ENCODE data around the gene FUT1. TPM values are rescaled to one million over a fixed set of nuclear protein-coding genes. Genes with fewer than 3 reads are reported as not detected.
A peak's percentile ranks its signal among the peaks of the same experiment; 100 is the strongest.
"Not testable (repeated sequence)": the region's sequence is repeated elsewhere in the genome, so short reads cannot be mapped to it uniquely, and the experiment has no call there.

FUT1 gene
- total RNA-seq, 1 donor from 2014 or later: 0.51 TPM

DNA sequence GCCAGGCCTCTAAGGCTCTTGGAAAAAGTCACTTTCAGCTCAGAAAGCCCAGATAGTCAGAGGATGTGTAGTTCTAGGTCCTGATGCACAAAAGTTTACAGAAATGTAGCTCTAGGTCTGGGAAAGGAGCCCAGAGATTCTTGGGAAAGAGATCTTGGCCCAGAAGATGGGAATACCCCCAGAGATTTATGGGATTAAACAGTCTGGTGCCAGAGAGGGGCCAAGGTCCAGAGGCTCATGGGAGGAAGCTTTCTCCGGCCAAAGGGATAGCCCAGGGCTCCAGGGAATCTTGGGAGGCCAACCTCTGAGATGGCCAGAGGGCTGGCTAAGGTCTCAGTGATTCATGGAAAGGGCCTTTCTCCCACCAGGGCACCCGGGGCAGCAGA, 43.2 kb upstream of the FUT1 start:
- peak overlapping the region; percentile 99 for H3K27ac Mint-ChIP-seq (ENCODE audit: unreplicated experiment)
- peak overlapping the region; percentile 95 for H3K4me3 Mint-ChIP-seq
- TF ChIP-seq, protein P1, sequence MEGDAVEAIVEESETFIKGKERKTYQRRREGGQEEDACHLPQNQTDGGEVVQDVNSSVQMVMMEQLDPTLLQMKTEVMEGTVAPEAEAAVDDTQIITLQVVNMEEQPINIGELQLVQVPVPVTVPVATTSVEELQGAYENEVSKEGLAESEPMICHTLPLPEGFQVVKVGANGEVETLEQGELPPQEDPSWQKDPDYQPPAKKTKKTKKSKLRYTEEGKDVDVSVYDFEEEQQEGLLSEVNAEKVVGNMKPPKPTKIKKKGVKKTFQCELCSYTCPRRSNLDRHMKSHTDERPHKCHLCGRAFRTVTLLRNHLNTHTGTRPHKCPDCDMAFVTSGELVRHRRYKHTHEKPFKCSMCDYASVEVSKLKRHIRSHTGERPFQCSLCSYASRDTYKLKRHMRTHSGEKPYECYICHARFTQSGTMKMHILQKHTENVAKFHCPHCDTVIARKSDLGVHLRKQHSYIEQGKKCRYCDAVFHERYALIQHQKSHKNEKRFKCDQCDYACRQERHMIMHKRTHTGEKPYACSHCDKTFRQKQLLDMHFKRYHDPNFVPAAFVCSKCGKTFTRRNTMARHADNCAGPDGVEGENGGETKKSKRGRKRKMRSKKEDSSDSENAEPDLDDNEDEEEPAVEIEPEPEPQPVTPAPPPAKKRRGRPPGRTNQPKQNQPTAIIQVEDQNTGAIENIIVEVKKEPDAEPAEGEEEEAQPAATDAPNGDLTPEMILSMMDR (conservative IDR thresholded peaks at IDR 0.05): no peak
- no peak for DNase-seq (ENCODE audit: low read depth, low spot score)
- peaks cover 24% of the 10 kb centered on the region for H3K4me1 Mint-ChIP-seq
- H3K9me3 Mint-ChIP-seq: no peaks in the 10 kb centered on the region
- no peaks in the 10 kb centered on the region for H3K27me3 Mint-ChIP-seq (ENCODE audit: low read depth)
- no peaks in the 10 kb centered on the region for H3K36me3 Mint-ChIP-seq (ENCODE audit: low read depth)

DNA sequence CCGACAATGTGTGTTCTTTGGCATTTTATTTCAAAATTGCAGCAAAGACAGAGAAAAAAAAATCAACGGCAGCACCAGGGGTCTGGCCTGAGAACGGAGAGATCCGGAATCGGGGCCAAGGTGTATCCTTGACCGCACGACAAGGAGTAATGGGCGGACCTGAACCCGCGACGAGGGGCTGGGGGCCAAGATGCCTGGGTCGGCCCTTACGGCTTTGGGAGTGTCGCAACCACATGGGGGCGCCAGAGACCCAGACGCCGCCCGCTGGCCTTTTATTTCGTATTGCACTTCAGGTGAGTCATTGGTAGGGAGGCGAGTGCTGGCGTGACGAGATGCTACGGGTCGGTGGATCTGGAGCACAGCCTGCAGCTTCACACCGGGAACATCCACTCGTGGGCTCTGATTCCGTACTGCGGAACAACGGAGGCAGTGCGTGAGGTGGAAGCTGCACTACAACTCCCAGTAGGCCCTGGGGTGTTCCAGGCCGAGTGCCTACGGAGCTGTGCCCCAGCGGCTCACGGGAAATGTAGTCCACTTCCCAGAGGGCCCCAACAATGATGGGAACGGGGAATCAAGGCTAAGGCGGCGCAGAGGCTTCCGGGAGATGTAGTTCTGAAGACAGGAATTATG, 42.7 kb upstream of the FUT1 start:
- Mint-ChIP-seq H3K27me3 (ENCODE audit: low read depth) (no peaks in the 10 kb centered on the region), H3K4me1 (peaks cover 24% of the 10 kb centered on the region), H3K27ac (ENCODE audit: unreplicated experiment) (peak overlapping the region; percentile 99), H3K4me3 (peak overlapping the region; percentile 95), H3K9me3 (no peaks in the 10 kb centered on the region), H3K36me3 (ENCODE audit: low read depth) (no peaks in the 10 kb centered on the region)
- DNase-seq (ENCODE audit: low read depth, low spot score): peak; percentile 84
- TF ChIP-seq, protein P1 (conservative IDR thresholded peaks at IDR 0.05): peak; percentile 100

DNA sequence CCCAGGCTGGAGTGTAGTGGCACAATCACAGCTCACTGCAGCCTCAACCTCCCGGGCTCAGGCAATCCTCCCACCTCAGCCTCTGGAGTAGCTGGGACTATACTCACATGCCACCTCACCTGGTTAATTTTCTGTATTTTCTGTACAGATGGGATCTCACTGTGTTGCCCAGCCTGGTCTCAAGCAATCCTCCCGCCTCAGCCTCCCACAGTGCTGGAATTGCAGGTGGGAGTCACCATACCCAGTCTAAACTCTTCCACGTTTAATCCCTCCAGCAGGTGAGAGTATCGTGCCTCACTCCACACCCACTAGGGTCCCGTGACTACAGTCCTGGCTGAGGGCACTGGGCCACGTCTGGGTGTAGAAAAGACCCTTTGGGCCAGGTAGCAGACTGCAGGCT, 41.9 kb upstream of the FUT1 start:
- peak overlapping the region; percentile 95 for H3K4me3 Mint-ChIP-seq

DNA sequence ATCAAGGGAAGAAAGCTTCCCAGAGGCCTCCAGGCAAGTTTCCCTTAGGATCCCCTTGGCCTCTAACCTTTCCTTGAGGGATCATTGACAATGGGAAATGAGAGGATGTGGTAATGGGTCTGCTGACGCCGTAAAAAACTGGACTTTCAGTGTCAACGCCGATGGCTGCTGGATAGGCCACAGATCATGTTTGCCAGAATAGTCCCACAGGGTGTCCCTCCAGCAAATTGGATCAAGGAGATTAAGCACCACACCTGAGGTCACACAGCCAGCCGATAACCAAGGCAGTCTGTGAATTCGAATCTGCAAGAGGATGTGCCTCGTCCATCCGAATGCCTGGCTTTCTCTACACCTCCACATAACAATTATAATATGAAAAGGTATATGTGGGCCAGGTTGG, 40.8 kb upstream of the FUT1 start:
- H3K4me3 Mint-ChIP-seq: no peak overlapping the region
- no peak for DNase-seq (ENCODE audit: low read depth, low spot score)
- peaks cover 16% of the 10 kb centered on the region for H3K4me1 Mint-ChIP-seq
- TF ChIP-seq, protein P1 (conservative IDR thresholded peaks at IDR 0.05): no peak
- no peaks in the 10 kb centered on the region for H3K9me3 Mint-ChIP-seq
- H3K27me3 Mint-ChIP-seq (ENCODE audit: low read depth): no peaks in the 10 kb centered on the region
- no peaks in the 10 kb centered on the region for H3K36me3 Mint-ChIP-seq (ENCODE audit: low read depth)
- H3K27ac Mint-ChIP-seq (ENCODE audit: unreplicated experiment): no peak overlapping the region

More for the DNA sequence above, 41.9 kb upstream of the FUT1 start:
- Mint-ChIP-seq H3K4me1 (peaks cover 22% of the 10 kb centered on the region), H3K27ac (ENCODE audit: unreplicated experiment) (no peak overlapping the region), H3K27me3 (ENCODE audit: low read depth) (no peaks in the 10 kb centered on the region), H3K9me3 (no peaks in the 10 kb centered on the region), H3K36me3 (ENCODE audit: low read depth) (no peaks in the 10 kb centered on the region)
- TF ChIP-seq, protein P1 (conservative IDR thresholded peaks at IDR 0.05): no peak
- no peak for DNase-seq (ENCODE audit: low read depth, low spot score)

DNA sequence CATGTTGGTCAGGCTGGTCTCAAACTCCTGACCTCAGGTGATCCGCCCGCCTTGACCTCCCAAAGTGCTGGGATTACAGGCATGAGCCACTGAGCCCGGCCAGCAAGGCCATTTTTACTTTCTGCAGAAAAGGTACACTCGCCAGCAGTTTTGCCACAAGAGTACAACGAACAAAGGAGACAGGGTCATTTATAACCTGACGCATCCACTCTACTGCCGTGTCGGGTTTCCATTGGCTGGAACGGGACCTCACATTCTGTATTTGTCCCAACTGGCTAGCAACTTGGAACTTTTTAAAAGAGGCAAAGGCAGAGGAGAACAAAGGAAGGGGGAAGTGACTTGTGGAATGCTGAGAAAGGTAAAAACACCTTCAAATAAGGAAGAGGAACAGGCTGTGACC, 34.9 kb upstream of the FUT1 start:
- not testable (repeated sequence) for DNase-seq (ENCODE audit: low read depth, low spot score); H3K9me3 Mint-ChIP-seq; H3K27me3 Mint-ChIP-seq (ENCODE audit: low read depth); H3K4me3 Mint-ChIP-seq; H3K27ac Mint-ChIP-seq (ENCODE audit: unreplicated experiment); H3K36me3 Mint-ChIP-seq (ENCODE audit: low read depth); H3K4me1 Mint-ChIP-seq

DNA sequence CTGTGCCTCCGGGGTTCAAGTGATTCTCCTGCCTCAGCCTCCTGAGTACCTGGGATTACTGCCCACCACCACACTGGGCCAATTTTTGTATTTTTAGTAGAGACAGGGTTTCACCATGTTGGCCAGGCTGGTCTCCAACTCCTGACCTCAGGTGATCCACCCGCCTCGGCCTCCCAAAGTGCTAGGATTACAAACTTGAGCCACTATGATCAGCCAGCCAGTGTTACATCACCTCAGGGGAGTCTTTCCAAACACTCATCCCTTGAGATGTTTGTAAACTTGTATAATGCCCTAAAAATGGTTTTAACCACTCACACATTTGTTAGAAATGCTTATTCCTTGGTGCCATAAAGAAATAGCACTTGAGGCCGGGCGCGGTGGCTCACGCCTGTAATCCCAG, 34.0 kb upstream of the FUT1 start:
- H3K27ac Mint-ChIP-seq (ENCODE audit: unreplicated experiment); H3K4me1 Mint-ChIP-seq; H3K4me3 Mint-ChIP-seq; H3K9me3 Mint-ChIP-seq; DNase-seq (ENCODE audit: low read depth, low spot score); H3K36me3 Mint-ChIP-seq (ENCODE audit: low read depth); H3K27me3 Mint-ChIP-seq (ENCODE audit: low read depth): not testable (repeated sequence)

All from neural crest cell (in vitro differentiated cells).